Measurements from ENCODE around the gene RNASE12.

The RNASE12 gene

DNA sequence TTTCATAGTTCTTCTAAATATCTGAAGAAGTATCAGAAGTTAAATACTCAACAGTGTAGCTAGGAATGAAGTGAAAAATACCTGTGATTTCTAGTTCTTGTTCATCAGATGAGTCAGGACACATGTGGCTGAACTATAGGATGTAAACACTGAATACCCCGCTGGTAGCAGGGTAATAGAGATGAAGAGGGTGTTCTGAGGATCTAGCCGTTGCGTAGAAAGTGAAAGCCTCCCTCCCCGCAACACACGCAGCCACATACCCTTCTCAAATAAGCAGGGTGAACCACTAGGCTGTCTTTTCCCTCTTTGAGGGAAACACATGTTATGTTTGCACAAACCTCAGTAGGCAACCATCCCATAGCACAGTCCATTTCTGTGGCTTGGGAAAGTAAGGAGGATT lies 16.4 kb upstream of the RNASE12 start:
- H3K4me3 ChIP-seq (ENCODE audit: low read depth, low read length): no peak overlapping the region
- peak; percentile 67 for DNase-seq (ENCODE audit: low read depth)
- TF ChIP-seq, protein P1, sequence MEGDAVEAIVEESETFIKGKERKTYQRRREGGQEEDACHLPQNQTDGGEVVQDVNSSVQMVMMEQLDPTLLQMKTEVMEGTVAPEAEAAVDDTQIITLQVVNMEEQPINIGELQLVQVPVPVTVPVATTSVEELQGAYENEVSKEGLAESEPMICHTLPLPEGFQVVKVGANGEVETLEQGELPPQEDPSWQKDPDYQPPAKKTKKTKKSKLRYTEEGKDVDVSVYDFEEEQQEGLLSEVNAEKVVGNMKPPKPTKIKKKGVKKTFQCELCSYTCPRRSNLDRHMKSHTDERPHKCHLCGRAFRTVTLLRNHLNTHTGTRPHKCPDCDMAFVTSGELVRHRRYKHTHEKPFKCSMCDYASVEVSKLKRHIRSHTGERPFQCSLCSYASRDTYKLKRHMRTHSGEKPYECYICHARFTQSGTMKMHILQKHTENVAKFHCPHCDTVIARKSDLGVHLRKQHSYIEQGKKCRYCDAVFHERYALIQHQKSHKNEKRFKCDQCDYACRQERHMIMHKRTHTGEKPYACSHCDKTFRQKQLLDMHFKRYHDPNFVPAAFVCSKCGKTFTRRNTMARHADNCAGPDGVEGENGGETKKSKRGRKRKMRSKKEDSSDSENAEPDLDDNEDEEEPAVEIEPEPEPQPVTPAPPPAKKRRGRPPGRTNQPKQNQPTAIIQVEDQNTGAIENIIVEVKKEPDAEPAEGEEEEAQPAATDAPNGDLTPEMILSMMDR (IDR thresholded peaks at IDR 0.05; ENCODE audit: insufficient read depth, low read depth, low read length, missing control alignments): no peak

DNA sequence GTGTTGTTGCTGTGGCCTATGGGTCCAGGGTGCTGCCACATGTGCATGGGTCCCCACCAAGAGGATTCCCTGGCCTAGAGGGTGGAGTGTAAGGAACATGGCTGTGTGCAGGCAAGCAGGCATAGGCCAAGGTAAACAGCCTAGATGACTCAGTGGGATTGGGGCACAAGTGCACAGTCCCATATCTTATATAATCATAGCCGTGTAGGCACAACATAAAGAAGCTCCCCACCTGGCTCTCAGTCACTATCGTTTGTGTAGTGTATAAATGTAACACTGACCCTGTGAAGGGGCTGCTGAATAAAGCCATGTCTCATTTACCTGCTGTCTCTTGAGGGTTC lies 15.7 kb upstream of the RNASE12 start:
- DNase-seq (ENCODE audit: low read depth): no peak
- no peak overlapping the region for H3K4me3 ChIP-seq (ENCODE audit: low read depth, low read length)
- TF ChIP-seq, protein P1 (IDR thresholded peaks at IDR 0.05; ENCODE audit: insufficient read depth, low read depth, low read length, missing control alignments): no peak

DNA sequence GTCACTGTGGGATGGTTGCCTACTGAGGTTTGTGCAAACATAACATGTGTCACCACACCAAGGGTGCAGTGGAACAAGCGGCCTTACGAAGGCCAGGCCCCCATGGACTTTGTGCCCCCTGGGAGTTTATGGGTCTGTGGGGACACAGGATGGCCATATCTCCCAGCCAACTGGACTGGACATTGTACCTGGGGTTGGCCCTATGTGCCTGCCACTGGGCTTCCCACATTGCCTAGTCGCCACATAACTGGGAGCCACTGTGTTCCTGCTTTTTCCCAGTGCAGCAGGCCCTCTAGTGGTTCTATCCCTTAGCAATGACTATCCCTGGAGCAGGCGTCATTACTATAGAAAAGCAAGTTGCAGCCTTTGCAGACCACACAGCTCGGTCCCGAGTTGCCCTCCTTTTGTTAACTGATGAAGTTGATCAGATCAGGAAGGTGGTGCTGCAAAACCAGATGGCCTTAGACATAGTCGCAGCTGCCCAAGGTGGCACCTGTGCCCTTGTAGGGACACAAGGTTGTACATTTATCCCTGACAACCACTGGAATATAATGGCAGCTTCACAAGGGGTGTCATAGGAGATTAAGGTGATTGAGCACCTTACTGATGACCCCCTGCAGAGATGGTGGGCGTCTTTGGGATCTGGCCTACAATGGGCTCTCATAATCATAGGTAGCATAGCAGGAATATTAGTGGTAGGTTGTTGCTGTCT lies 15.2 kb upstream of the RNASE12 start:
- no peak overlapping the region for H3K4me3 ChIP-seq (ENCODE audit: low read depth, low read length)
- no peak for DNase-seq (ENCODE audit: low read depth)
- TF ChIP-seq, protein P1 (IDR thresholded peaks at IDR 0.05; ENCODE audit: insufficient read depth, low read depth, low read length, missing control alignments): peak; percentile 44

DNA sequence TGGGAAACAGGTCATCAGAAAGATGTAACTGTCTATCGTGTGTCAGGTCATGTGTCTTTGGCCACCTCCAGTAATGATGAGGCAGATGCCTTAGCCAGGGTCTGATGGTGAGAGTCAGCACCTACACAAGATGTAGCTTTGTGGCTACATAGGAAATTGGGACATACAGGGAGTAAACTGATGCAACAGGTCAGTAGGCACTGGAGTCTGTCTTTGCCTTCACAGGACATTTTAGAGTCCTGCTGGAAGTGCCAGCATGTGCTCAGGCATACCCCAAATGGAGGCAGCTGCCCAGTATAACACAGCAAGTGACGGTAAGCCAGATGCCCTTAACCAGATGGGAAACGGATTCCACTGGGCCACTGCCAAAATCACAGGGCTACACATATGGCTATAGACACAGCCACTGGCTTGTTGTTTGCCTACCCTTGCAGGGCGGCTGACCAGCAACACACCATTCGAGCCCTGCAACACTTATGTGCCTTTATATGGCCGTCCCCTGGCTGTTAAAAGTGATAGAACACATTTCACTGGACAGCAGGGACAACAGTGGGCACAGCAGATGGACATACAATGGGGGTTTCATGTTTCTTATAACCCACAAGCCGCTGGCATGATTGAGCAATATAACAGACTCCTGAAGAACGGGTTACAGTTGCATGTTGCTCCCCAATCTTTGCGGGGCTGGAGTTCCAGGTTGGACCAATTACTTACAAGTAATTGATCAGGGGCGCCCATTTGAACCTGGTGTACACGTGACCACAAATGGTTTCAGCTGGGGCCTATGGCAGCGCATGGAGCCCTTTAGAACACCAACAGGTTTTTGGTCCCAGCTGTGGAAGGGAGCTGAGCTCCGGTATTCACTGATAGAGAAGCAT lies 12.9 kb upstream of the RNASE12 start:
- no peak overlapping the region for H3K4me3 ChIP-seq (ENCODE audit: low read depth, low read length)
- no peak for DNase-seq (ENCODE audit: low read depth)
- TF ChIP-seq, protein P1 (IDR thresholded peaks at IDR 0.05; ENCODE audit: insufficient read depth, low read depth, low read length, missing control alignments): no peak

DNA sequence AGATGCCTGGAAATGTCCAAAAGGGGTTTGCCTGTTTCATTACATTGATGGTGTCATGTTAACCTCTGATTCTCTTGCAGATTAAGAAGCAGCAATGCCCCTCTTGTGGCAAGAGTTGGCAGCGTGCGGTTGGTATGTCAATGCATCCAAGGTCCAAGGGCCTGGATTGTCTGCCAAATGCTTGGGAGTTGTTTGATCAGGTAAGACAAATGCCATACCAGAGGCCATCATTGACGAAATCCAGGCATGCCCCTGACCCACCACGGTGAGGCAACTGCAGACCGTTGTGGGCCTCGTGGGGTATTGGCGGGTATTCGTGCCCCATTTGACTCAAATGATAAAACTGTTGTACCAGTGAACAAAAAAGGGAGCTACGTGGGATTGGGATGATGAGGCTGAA lies 11.4 kb upstream of the RNASE12 start:
- TF ChIP-seq, protein P1 (IDR thresholded peaks at IDR 0.05; ENCODE audit: insufficient read depth, low read depth, low read length, missing control alignments): no peak
- DNase-seq (ENCODE audit: low read depth): no peak
- no peak overlapping the region for H3K4me3 ChIP-seq (ENCODE audit: low read depth, low read length)

DNA sequence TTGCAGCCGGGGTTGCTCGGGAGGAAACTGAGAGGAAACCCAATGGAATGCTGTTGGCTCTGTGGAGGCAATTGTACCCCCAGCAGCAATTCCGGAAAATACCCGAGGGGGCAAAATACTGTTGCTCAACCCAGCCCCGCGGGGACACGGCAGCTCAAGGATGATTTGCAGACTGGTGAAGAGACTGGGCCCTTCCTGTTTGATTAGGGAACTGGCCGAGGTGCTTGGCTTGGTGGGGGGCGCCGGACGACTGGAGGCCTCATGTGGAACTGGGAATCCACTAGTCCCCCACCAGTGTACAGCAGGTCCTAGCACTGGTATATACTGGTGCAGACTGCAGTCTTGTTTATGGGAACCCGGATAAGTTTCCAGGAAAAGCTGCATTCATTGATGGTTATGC lies 10.3 kb upstream of the RNASE12 start:
- TF ChIP-seq, protein P1 (IDR thresholded peaks at IDR 0.05; ENCODE audit: insufficient read depth, low read depth, low read length, missing control alignments): no peak
- DNase-seq (ENCODE audit: low read depth): no peak
- no peak overlapping the region for H3K4me3 ChIP-seq (ENCODE audit: low read depth, low read length)

Data from GM12865 (cell line).